WI38 (cell line): ENCODE data around the gene HDAC4.

Source experiments
- H3K4me3 ChIP-seq: 2 replicates; pipeline ENCODE4 v1.5.1; 2011; ENCODE audit warnings: low read depth, mild to moderate bottlenecking, control low read depth, low read length
- CTCF ChIP-seq: IDR thresholded peaks from 2 replicates; pipeline ENCODE4 v1.5.1; 2012; ENCODE audit warnings: low read depth, mild to moderate bottlenecking, control low read depth, low read length

HDAC4 gene

GRCh38 chr2:239055756-239056493 lies 344.9 kb downstream of the HDAC4 start:
- no peak overlapping the region for H3K4me3 ChIP-seq
- TF ChIP-seq CTCF: no peak

- no peak for TF ChIP-seq CTCF
- H3K4me3 ChIP-seq: no peak overlapping the region
Observed at GRCh38 chr2:239054921-239055320, 345.9 kb downstream of the HDAC4 start.

GRCh38 chr2:239053801-239054503 lies 346.9 kb downstream of the HDAC4 start:
- no peak for TF ChIP-seq CTCF
- no peak overlapping the region for H3K4me3 ChIP-seq

- H3K4me3 ChIP-seq: no peak overlapping the region
- TF ChIP-seq CTCF: no peak
Observed at GRCh38 chr2:239052798-239053665, 347.8 kb downstream of the HDAC4 start.

GRCh38 chr2:239051891-239052445 lies 348.9 kb downstream of the HDAC4 start:
- no peak overlapping the region for H3K4me3 ChIP-seq
- no peak for TF ChIP-seq CTCF

GRCh38 chr2:239050252-239050649 lies 350.6 kb downstream of the HDAC4 start:
- TF ChIP-seq CTCF: no peak

More at GRCh38 chr2:239050252-239050649, 350.6 kb downstream of the HDAC4 start:
- no peak overlapping the region for H3K4me3 ChIP-seq
